ENCODE measurements around the gene PPM1M. TPM values are rescaled to one million over a fixed set of nuclear protein-coding genes. Genes with fewer than 3 reads are reported as not detected.
A peak's percentile ranks its signal among the peaks of the same experiment; 100 is the strongest.

The PPM1M gene
- polyA plus RNA-seq, 1 of the 3 experiments (the other 2 are of a cell fraction) = 19.2 TPM

- no peaks in the 10 kb centered on the region for H3K27me3 ChIP-seq (ENCODE audit: insufficient read depth)
- no peak overlapping the region for H3K4me2 ChIP-seq
- POLR2A ChIA-PET = interaction anchor here (1.4 kb wide), 1 partner anchor 8 kb away, joined by 3 read pairs; the partner anchor contains the start of gene TWF2
- no peak overlapping the region for H3K4me3 ChIP-seq (ENCODE audit: low read depth in 2 of 2, low read length in 1 of 2)
- 94% methylated on average over 6 of the region's 16 CpGs for WGBS (ENCODE audit: low lambda C conversion rate)
- peaks cover 16 to 42% of the 10 kb centered on the region in 2 experiments for H3K36me3 ChIP-seq (replicated peaks in 1 of 2; ENCODE audit: control insufficient read depth in 1 of 2, insufficient read depth in 2 of 2, low read length in 1 of 2)
- no peak overlapping the region for H3K9ac ChIP-seq
- peaks cover 23% of the 10 kb centered on the region for H4K20me1 ChIP-seq (ENCODE audit: insufficient read depth)
- no peak for TF ChIP-seq FOSL2 (IDR thresholded peaks at IDR 0.05; ENCODE audit: borderline replicate concordance, low read depth)
- TF ChIP-seq ELF1 (IDR thresholded peaks at IDR 0.05) = no peak
- TF ChIP-seq TAF1 (IDR thresholded peaks at IDR 0.05; ENCODE audit: borderline replicate concordance, low read depth, low read length) = no peak
- TF ChIP-seq USF2 (IDR thresholded peaks at IDR 0.05; ENCODE audit: borderline replicate concordance, low read depth, low read length) = no peak
- no peak for TF ChIP-seq CTCF (IDR thresholded peaks at IDR 0.05)
- TF ChIP-seq RCOR1 (IDR thresholded peaks at IDR 0.05; ENCODE audit: low read length) = no peak
- CTCF ChIA-PET = interaction anchor here (0.6 to 11.8 kb wide), 17 partner anchors 11 to 230 kb away, joined by 3 to 257 read pairs (median 5); partner anchors contain the start of genes PPM1M, TLR9 and WDR82
- no peak for DNase-seq
- no peaks in the 10 kb centered on the region for H3K9me2 ChIP-seq
- H3K79me2 ChIP-seq (ENCODE audit: insufficient read depth) = peaks cover 42% of the 10 kb centered on the region
- H3K27ac ChIP-seq (ENCODE audit: low read depth in 2 of 2, low read length in 1 of 2) = no peak overlapping the region
- no peak overlapping the region for H2AFZ ChIP-seq (ENCODE audit: low read depth)
- no peaks in the 10 kb centered on the region for H3K9me3 ChIP-seq
- no peaks in the 10 kb centered on the region for H3F3A ChIP-seq (replicated peaks; ENCODE audit: insufficient read depth)
- H3K4me1 ChIP-seq (ENCODE audit: control insufficient read depth in 1 of 2, insufficient read depth in 2 of 2, low read depth in 1 of 2, low read length in 1 of 2) = peaks cover 0 to 10% of the 10 kb centered on the region in 2 experiments; a peak in 1 of 4 replicates
Measured at GRCh38 chr3:52230889-52231499, 14.6 kb upstream of the PPM1M start.

- WGBS (ENCODE audit: low lambda C conversion rate) = 90% methylated on average over 17 of the region's 34 CpGs
- TF ChIP-seq YY1 (IDR thresholded peaks at IDR 0.05; ENCODE audit: low read depth) (no peak), RFX5 (IDR thresholded peaks at IDR 0.05; ENCODE audit: low read length) (no peak), EP300 (IDR thresholded peaks at IDR 0.05; ENCODE audit: borderline replicate concordance in 1 of 2, low read depth in 1 of 2, low read length in 1 of 2) (no peak), SMC3 (IDR thresholded peaks at IDR 0.05; ENCODE audit: low read depth, low read length) (peak; percentile 44), MEF2A (IDR thresholded peaks at IDR 0.05; ENCODE audit: borderline replicate concordance, low read depth) (no peak), SIN3A (IDR thresholded peaks at IDR 0.05; ENCODE audit: borderline replicate concordance, low read depth, low read length) (no peak), TAF1 (IDR thresholded peaks at IDR 0.05; ENCODE audit: borderline replicate concordance, low read depth, low read length) (no peak), NFIC (IDR thresholded peaks at IDR 0.05; ENCODE audit: borderline replicate concordance) (peak; percentile 82), USF2 (IDR thresholded peaks at IDR 0.05; ENCODE audit: borderline replicate concordance, low read depth, low read length) (no peak), FOXJ3 (CRISPR knock-in tag; IDR thresholded peaks at IDR 0.05) (no peak), USF1 (IDR thresholded peaks at IDR 0.05; ENCODE audit: borderline replicate concordance, low read depth) (no peak), ELF1 (IDR thresholded peaks at IDR 0.05) (no peak), MAX (IDR thresholded peaks at IDR 0.05; ENCODE audit: low read depth) (no peak), CTCF (IDR thresholded peaks at IDR 0.05) (peak; percentile 75)
Measured at GRCh38 chr3:52231502-52232278, 13.9 kb upstream of the PPM1M start.

More at GRCh38 chr3:52231502-52232278, 13.9 kb upstream of the PPM1M start:
- H3F3A ChIP-seq (replicated peaks; ENCODE audit: insufficient read depth) = no peaks in the 10 kb centered on the region
- H3K36me3 ChIP-seq (replicated peaks in 1 of 2; ENCODE audit: control insufficient read depth in 1 of 2, insufficient read depth in 2 of 2, low read length in 1 of 2) = peaks cover 16 to 42% of the 10 kb centered on the region in 2 experiments
- H3K27ac ChIP-seq (ENCODE audit: low read depth in 2 of 2, low read length in 1 of 2) = no peak overlapping the region
- DNase-seq = peak; percentile 90
- CTCF ChIA-PET = interaction anchor here (0.6 to 11.8 kb wide), 29 partner anchors 10 to 231 kb away, joined by 3 to 257 read pairs (median 5); partner anchors contain the start of genes PPM1M, TLR9 and WDR82
- peaks cover 23% of the 10 kb centered on the region for H4K20me1 ChIP-seq (ENCODE audit: insufficient read depth)
- H3K4me2 ChIP-seq = no peak overlapping the region
- H3K4me3 ChIP-seq (ENCODE audit: low read depth in 2 of 2, low read length in 1 of 2) = no peak overlapping the region
- POLR2A ChIA-PET = no interaction called here
- H3K9me3 ChIP-seq = no peaks in the 10 kb centered on the region
- H3K9ac ChIP-seq = no peak overlapping the region
- no peak overlapping the region for H2AFZ ChIP-seq (ENCODE audit: low read depth)
- peaks cover 49% of the 10 kb centered on the region for H3K79me2 ChIP-seq (ENCODE audit: insufficient read depth)
- no peaks in the 10 kb centered on the region for H3K9me2 ChIP-seq
- peaks cover 2 to 15% of the 10 kb centered on the region in 2 experiments; a peak in 3 of 4 replicates for H3K4me1 ChIP-seq (ENCODE audit: control insufficient read depth in 1 of 2, insufficient read depth in 2 of 2, low read depth in 1 of 2, low read length in 1 of 2)
- no peaks in the 10 kb centered on the region for H3K27me3 ChIP-seq (ENCODE audit: insufficient read depth)

All from SK-N-SH (cell line).